ENCODE data around the gene DAGLA. TPM values are rescaled to one million over a fixed set of nuclear protein-coding genes. Genes with fewer than 3 reads are reported as not detected.

The DAGLA gene
- total and polyA plus RNA-seq, 2 donors (not counting 1 experiment from before 2014, with no cell fraction given): 0.06 TPM; not detected in 1

GRCh38 chr11:61743486-61744095, 63.4 kb downstream of the DAGLA start:
- Histone ChIP-seq H3K4me3 (ENCODE audit: control extremely low read depth in 1 of 5, extremely low read depth in 1 of 5, insufficient read depth in 1 of 5, low read depth in 2 of 5, low read length in 4 of 5) (no peak overlapping the region), H3K79me2 (ENCODE audit: control insufficient read depth, insufficient read depth, low read length) (no peaks in the 10 kb centered on the region), H2AFZ (ENCODE audit: insufficient read depth, low read depth, low read length, poor library complexity, severe bottlenecking) (no peak overlapping the region), H3K36me3 (replicated peaks in 1 of 2; ENCODE audit: control extremely low read depth in 1 of 2, control insufficient read depth in 1 of 2, extremely low read depth in 1 of 2, insufficient read depth in 2 of 2, low read length in 1 of 2) (no peaks in the 10 kb centered on the region), H4K20me1 (ENCODE audit: control insufficient read depth, insufficient read depth, low read length, poor library complexity, severe bottlenecking) (no peaks in the 10 kb centered on the region), H3K27ac (ENCODE audit: low read length in 2 of 2) (no peak overlapping the region), H3K9ac (ENCODE audit: low read length) (no peak overlapping the region), H3K4me1 (ENCODE audit: control insufficient read depth in 2 of 2, insufficient read depth in 2 of 2, low read length in 2 of 2) (no peaks in the 10 kb centered on the region), H3K4me2 (replicated peaks; ENCODE audit: low read depth, low read length, poor library complexity, severe bottlenecking) (no peak overlapping the region), H3K27me3 (replicated peaks in 1 of 4; ENCODE audit: control extremely low read depth in 1 of 4, control insufficient read depth in 3 of 4, insufficient read depth in 4 of 4, low read length in 3 of 4) (peaks cover 0 to 4% (median 0%) of the 10 kb centered on the region in 4 experiments), H3K9me3 (ENCODE audit: control extremely low read depth in 1 of 3, control insufficient read depth in 2 of 3, insufficient read depth in 1 of 3, low read length in 2 of 3) (peaks cover 0 to 2% (median 0%) of the 10 kb centered on the region in 3 donors)
- H3K9me3 Mint-ChIP-seq (ENCODE audit: insufficient read depth): no peaks in the 10 kb centered on the region
- ATAC-seq (ENCODE audit: low read depth) (no peak), DNase-seq (no peak)
- ChIA-PET CTCF (interaction anchor here (0.6 to 2.7 kb wide), 3 partner anchors 10 to 179 kb away, joined by 3 to 9 read pairs (median 3); no protein-coding TSS in a partner anchor), POLR2A (no interaction called here)
- intact Hi-C loops (cut with micrococcal nuclease): no loop called here
- no peak for TF ChIP-seq EZH2 (IDR thresholded peaks at IDR 0.05; ENCODE audit: borderline replicate concordance, insufficient read depth, low read depth, low read length, poor library complexity, severe bottlenecking)
- TF ChIP-seq CTCF (IDR thresholded peaks at IDR 0.05): no peak
- H3K27me3 Mint-ChIP-seq: no peaks in the 10 kb centered on the region
- H3K4me1 Mint-ChIP-seq: no peaks in the 10 kb centered on the region
- WGBS (ENCODE audit: insufficient coverage): 93% methylated on average over 42 of the region's 42 CpGs
- no peak overlapping the region for H3K27ac Mint-ChIP-seq
- H3K4me3 Mint-ChIP-seq: no peak overlapping the region

- peaks cover 0 to 8% (median 0%) of the 10 kb centered on the region in 4 experiments for H3K27me3 ChIP-seq (replicated peaks in 1 of 4; ENCODE audit: control extremely low read depth in 1 of 4, control insufficient read depth in 3 of 4, insufficient read depth in 4 of 4, low read length in 3 of 4)
- CTCF ChIA-PET: interaction anchor here (2.7 kb wide), 1 partner anchor 11 kb away, joined by 9 read pairs; no protein-coding TSS in a partner anchor
- no peak overlapping the region for H2AFZ ChIP-seq (ENCODE audit: insufficient read depth, low read depth, low read length, poor library complexity, severe bottlenecking)
- ATAC-seq (ENCODE audit: low read depth) (no peak), DNase-seq (no peak)
- no peaks in the 10 kb centered on the region for H3K79me2 ChIP-seq (ENCODE audit: control insufficient read depth, insufficient read depth, low read length)
- no peak overlapping the region for H3K4me3 ChIP-seq (ENCODE audit: control extremely low read depth in 1 of 5, extremely low read depth in 1 of 5, insufficient read depth in 1 of 5, low read depth in 2 of 5, low read length in 4 of 5)
- H3K4me1 ChIP-seq (ENCODE audit: control insufficient read depth in 2 of 2, insufficient read depth in 2 of 2, low read length in 2 of 2): no peaks in the 10 kb centered on the region
- no peak overlapping the region for H3K4me3 Mint-ChIP-seq
- peaks cover 0 to 2% (median 0%) of the 10 kb centered on the region in 3 donors for H3K9me3 ChIP-seq (ENCODE audit: control extremely low read depth in 1 of 3, control insufficient read depth in 2 of 3, insufficient read depth in 1 of 3, low read length in 2 of 3)
- TF ChIP-seq CTCF (IDR thresholded peaks at IDR 0.05) (no peak), EZH2 (IDR thresholded peaks at IDR 0.05; ENCODE audit: borderline replicate concordance, insufficient read depth, low read depth, low read length, poor library complexity, severe bottlenecking) (no peak)
- WGBS (ENCODE audit: insufficient coverage): 95% methylated on average over 20 of the region's 20 CpGs
- H3K4me1 Mint-ChIP-seq: no peaks in the 10 kb centered on the region
- H3K4me2 ChIP-seq (replicated peaks; ENCODE audit: low read depth, low read length, poor library complexity, severe bottlenecking): no peak overlapping the region
- H3K27ac ChIP-seq (ENCODE audit: low read length in 2 of 2): no peak overlapping the region
- intact Hi-C loops (cut with micrococcal nuclease): no loop called here
- no peak overlapping the region for H3K27ac Mint-ChIP-seq
- H3K9ac ChIP-seq (ENCODE audit: low read length): no peak overlapping the region
- H3K9me3 Mint-ChIP-seq (ENCODE audit: insufficient read depth): no peaks in the 10 kb centered on the region
- no peaks in the 10 kb centered on the region for H3K36me3 ChIP-seq (replicated peaks in 1 of 2; ENCODE audit: control extremely low read depth in 1 of 2, control insufficient read depth in 1 of 2, extremely low read depth in 1 of 2, insufficient read depth in 2 of 2, low read length in 1 of 2)
- POLR2A ChIA-PET: no interaction called here
- no peaks in the 10 kb centered on the region for H4K20me1 ChIP-seq (ENCODE audit: control insufficient read depth, insufficient read depth, low read length, poor library complexity, severe bottlenecking)
- peaks cover 1% of the 10 kb centered on the region for H3K27me3 Mint-ChIP-seq
These were observed 64.0 kb downstream of the DAGLA start for GRCh38 chr11:61744181-61744580.
